PC-3 (cell line): ENCODE data around the gene CMTM1. TPM values are rescaled to one million over a fixed set of nuclear protein-coding genes. Genes with fewer than 3 reads are reported as not detected.

Experiments
- ATAC-seq: fragments of 200-7000 bp; cut with Tn5 transposase; 2 replicates; pipeline ENCODE4 v1.9.1; 2020; ENCODE audit warnings: mild to moderate bottlenecking, moderate library complexity
- BruUV-seq: library from RNA; stranded (reverse); fragments of 400-500 nt; replicated peaks from 2 replicates; lab custom pipeline; 2021; lab: Mats Ljungman, UMichigan
- CTCF ChIA-PET: fragments of 300-600 bp; sonication (Branson Sonifier 250); formaldehyde crosslinking; loops from one replicate; lab custom pipeline; 2022; ENCODE audit warnings: antibody characterized with exemption; lab: Charles Lee
- POLR2A ChIA-PET: fragments of 300-600 bp; sonication (Branson Sonifier 250); formaldehyde crosslinking; loops from one replicate; lab custom pipeline; 2022; ENCODE audit warnings: antibody characterized with exemption; ENCODE audit not compliant: unreplicated experiment; lab: Charles Lee
- DNase-seq: peaks from one replicate; pipeline ENCODE4 v3.0.0-alpha.2; 2015
- H2AFZ ChIP-seq: fragments of 300-600 bp; sonication (generic); 2 replicates; pipeline ENCODE4 v1.6.0; 2016; ENCODE audit warnings: antibody characterized with exemption, low read length
- H3F3A ChIP-seq: fragments of 300-600 bp; sonication (generic); one replicate; pipeline ENCODE4 v1.6.0; 2017; ENCODE audit warnings: antibody characterized with exemption, low read length, control low read depth, mild to moderate bottlenecking; ENCODE audit not compliant: unreplicated experiment
- H3K27ac ChIP-seq: fragments of 300-600 bp; sonication (generic); 2 replicates; pipeline ENCODE4 v1.5.1; 2016; ENCODE audit warnings: mild to moderate bottlenecking, low read length
- H3K27me3 ChIP-seq: fragments of 300-600 bp; sonication (generic); 2 replicates; pipeline ENCODE4 v1.6.1; 2016; ENCODE audit warnings: low read length, mixed read lengths
- H3K36me3 ChIP-seq: fragments of 300-600 bp; sonication (generic); 2 replicates; pipeline ENCODE4 v1.6.1; 2016; ENCODE audit warnings: low read depth, mixed run types, low read length, mixed read lengths
- H3K4me1 ChIP-seq: fragments of 300-600 bp; sonication (generic); 2 replicates; pipeline ENCODE4 v1.5.1; 2016; ENCODE audit warnings: low read length; ENCODE audit not compliant: insufficient read depth
- H3K4me2 ChIP-seq: fragments of 300-600 bp; sonication (generic); 2 replicates; pipeline ENCODE4 v1.6.0; 2016; ENCODE audit warnings: low read length
- H3K4me3 ChIP-seq: fragments of 300-600 bp; sonication (generic); 2 replicates; pipeline ENCODE4 v1.5.1; 2016; ENCODE audit warnings: mild to moderate bottlenecking, low read length, mixed read lengths
- H3K79me2 ChIP-seq: fragments of 300-600 bp; sonication (generic); 2 replicates; pipeline ENCODE4 v1.6.1; 2017; ENCODE audit warnings: low read length, mixed read lengths
- H3K9ac ChIP-seq: fragments of 300-600 bp; sonication (generic); 2 replicates; pipeline ENCODE4 v1.6.0; 2016; ENCODE audit warnings: mild to moderate bottlenecking, low read length
- H3K9me2 ChIP-seq: fragments of 300-600 bp; sonication (generic); replicated peaks from 2 replicates; pipeline ENCODE4 v1.6.1; 2016; ENCODE audit warnings: mixed run types, low read length, mixed read lengths
- H3K9me3 ChIP-seq: fragments of 300-600 bp; sonication (generic); 2 replicates; pipeline ENCODE4 v1.6.1; 2016; ENCODE audit warnings: low read length, mixed read lengths
- H4K20me1 ChIP-seq: fragments of 300-600 bp; sonication (generic); 2 replicates; pipeline ENCODE4 v1.6.1; 2016; ENCODE audit warnings: low read length, mixed read lengths
- EZH2 ChIP-seq: fragments of 300-600 bp; sonication (generic); IDR thresholded peaks from one replicate; pipeline ENCODE4 v1.6.1; 2017; ENCODE audit warnings: antibody characterized with exemption, mild to moderate bottlenecking, low read length; ENCODE audit not compliant: unreplicated experiment
- EZH2phosphoT487 ChIP-seq: fragments of 300-600 bp; sonication (generic); IDR thresholded peaks from 2 replicates; pipeline ENCODE4 v1.6.1; 2018; ENCODE audit warnings: mild to moderate bottlenecking, antibody characterized with exemption, low read length, borderline replicate concordance
- intact Hi-C: fragments of 100-400 bp; cut with micrococcal nuclease; formaldehyde crosslinking; loops from 2 replicates; pipeline ENCODE4 v1.9.0; 2023
- total RNA-seq: library from RNA; depleted of rRNA; stranded (reverse); fragments of >200 nt; gene quantifications from 2 replicates; pipeline ENCODE4 v1.2.3, GENCODE V29; 2014
- TF ChIP-seq, protein P1 (sequence below): fragments of 300-600 bp; sonication (generic); conservative IDR thresholded peaks from 2 replicates; pipeline ENCODE4 v1.5.1; 2017; ENCODE audit warnings: antibody characterized with exemption, low read depth, mild to moderate bottlenecking, low read length

CMTM1 gene
- total RNA-seq, 1 experiment from 2014 or later = 1.4 TPM

DNA sequence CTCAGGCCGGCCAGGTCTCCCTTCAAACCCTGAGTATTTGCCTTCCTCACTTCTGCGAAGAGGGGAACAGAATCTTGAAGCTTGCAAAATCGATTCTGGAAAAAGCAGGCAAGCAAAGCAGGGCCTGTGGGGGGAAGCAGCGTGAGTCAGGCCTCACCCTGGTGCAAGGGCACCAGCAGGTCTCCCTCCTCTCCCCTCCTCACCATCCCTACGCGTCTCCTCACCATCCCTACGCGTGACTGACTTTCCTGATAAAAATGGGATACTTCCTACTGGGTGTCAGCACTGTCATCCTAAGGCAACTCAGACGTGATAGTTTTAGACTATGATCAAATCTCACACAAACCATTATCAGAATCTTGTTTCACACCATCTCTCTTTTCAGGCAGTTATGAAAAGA, 50.4 kb downstream of the CMTM1 start:
- TF ChIP-seq EZH2phosphoT487 (no peak), EZH2 (no peak)
- TF ChIP-seq, protein P1, sequence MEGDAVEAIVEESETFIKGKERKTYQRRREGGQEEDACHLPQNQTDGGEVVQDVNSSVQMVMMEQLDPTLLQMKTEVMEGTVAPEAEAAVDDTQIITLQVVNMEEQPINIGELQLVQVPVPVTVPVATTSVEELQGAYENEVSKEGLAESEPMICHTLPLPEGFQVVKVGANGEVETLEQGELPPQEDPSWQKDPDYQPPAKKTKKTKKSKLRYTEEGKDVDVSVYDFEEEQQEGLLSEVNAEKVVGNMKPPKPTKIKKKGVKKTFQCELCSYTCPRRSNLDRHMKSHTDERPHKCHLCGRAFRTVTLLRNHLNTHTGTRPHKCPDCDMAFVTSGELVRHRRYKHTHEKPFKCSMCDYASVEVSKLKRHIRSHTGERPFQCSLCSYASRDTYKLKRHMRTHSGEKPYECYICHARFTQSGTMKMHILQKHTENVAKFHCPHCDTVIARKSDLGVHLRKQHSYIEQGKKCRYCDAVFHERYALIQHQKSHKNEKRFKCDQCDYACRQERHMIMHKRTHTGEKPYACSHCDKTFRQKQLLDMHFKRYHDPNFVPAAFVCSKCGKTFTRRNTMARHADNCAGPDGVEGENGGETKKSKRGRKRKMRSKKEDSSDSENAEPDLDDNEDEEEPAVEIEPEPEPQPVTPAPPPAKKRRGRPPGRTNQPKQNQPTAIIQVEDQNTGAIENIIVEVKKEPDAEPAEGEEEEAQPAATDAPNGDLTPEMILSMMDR = no peak
- Histone ChIP-seq H3K4me3 (no peak overlapping the region), H3K27ac (no peak overlapping the region), H3F3A (no peaks in the 10 kb centered on the region), H3K4me1 (peaks cover 26% of the 10 kb centered on the region), H2AFZ (no peak overlapping the region), H3K9me3 (no peaks in the 10 kb centered on the region), H3K27me3 (no peaks in the 10 kb centered on the region), H3K79me2 (no peaks in the 10 kb centered on the region), H3K36me3 (no peaks in the 10 kb centered on the region; the same call in 1 of the 2 replicates), H3K9ac (no peak overlapping the region), H4K20me1 (no peaks in the 10 kb centered on the region), H3K9me2 (no peaks in the 10 kb centered on the region), H3K4me2 (no peak overlapping the region)
- CTCF ChIA-PET = interaction anchor here (1.0 kb wide), 1 partner anchor 8 kb away, joined by 4 read pairs; no protein-coding TSS in a partner anchor
- no peak for DNase-seq
- no peak for ATAC-seq
- intact Hi-C loops = no loop called here
- POLR2A ChIA-PET = no interaction called here
- BruUV-seq = no TSS peak

DNA sequence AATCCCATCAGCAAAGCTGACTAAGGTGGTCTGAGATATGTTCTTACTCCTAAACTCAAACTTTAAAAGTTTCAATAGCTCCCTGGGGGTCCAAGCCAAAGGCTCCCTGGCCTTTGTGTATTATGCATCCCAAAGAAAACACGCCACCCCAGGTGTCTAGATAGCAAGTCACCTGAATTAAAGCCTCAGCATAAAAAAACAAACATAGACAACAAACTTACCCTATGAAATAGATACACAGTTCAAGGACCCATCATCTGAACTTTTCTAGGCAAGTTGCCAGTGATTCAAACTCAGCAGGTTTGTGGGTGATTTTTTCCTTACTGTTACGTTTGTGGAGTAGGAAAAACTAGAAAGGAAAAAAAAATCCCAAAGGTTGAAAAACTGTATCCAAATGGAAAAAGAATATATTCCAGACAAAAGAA, 50.8 kb downstream of the CMTM1 start:
- Histone ChIP-seq H3K4me3 (no peak overlapping the region), H4K20me1 (no peaks in the 10 kb centered on the region), H3K9me3 (no peaks in the 10 kb centered on the region), H3K36me3 (no peaks in the 10 kb centered on the region; the same call in 1 of the 2 replicates), H3K79me2 (no peaks in the 10 kb centered on the region), H3K27me3 (no peaks in the 10 kb centered on the region), H3K27ac (no peak overlapping the region), H3K9me2 (no peaks in the 10 kb centered on the region), H3K9ac (no peak overlapping the region), H3F3A (no peaks in the 10 kb centered on the region), H3K4me1 (peaks cover 26% of the 10 kb centered on the region), H2AFZ (no peak overlapping the region), H3K4me2 (no peak overlapping the region)
- TF ChIP-seq EZH2 = no peak
- TF ChIP-seq, protein P1 = no peak
- TF ChIP-seq EZH2phosphoT487 = no peak
- intact Hi-C loops = no loop called here
- ATAC-seq (no peak), DNase-seq (no peak)
- CTCF ChIA-PET = interaction anchor here (1.0 kb wide), 1 partner anchor 8 kb away, joined by 4 read pairs; no protein-coding TSS in a partner anchor
- POLR2A ChIA-PET = no interaction called here
- BruUV-seq = no TSS peak

DNA sequence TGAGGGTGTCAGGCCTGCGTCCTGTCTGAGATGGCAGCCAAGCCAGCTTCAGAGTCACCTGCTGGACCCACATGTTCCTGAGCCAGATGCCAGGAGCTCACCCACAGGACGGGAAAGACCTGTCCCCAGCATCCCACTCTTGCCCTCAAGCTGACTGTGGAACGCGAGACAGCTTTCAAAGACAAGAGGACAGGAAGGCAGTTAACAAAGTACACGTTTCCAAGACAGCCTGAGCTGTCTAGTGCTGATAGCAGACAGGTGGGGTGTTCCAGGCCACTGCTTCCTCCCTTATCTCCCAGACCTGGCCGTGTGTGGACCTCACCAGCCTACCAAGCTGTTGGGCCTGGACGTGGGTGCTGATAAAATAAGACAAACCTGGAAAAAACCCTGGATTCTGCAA, 51.5 kb downstream of the CMTM1 start:
- Histone ChIP-seq H3K79me2 (no peaks in the 10 kb centered on the region), H3K36me3 (no peaks in the 10 kb centered on the region; the same call in 1 of the 2 replicates), H3K27ac (peak overlapping the region; percentile 51; the same call in 1 of the 2 replicates), H3K4me1 (peaks cover 26% of the 10 kb centered on the region), H3K9me3 (no peaks in the 10 kb centered on the region), H3K4me3 (no peak overlapping the region), H3K4me2 (no peak overlapping the region), H4K20me1 (no peaks in the 10 kb centered on the region), H2AFZ (no peak overlapping the region), H3K27me3 (no peaks in the 10 kb centered on the region), H3F3A (no peaks in the 10 kb centered on the region), H3K9me2 (no peaks in the 10 kb centered on the region), H3K9ac (no peak overlapping the region)
- ChIA-PET CTCF (no interaction called here), POLR2A (interaction anchor here (0.6 kb wide), 1 partner anchor 556 kb away, joined by 4 read pairs; no protein-coding TSS in a partner anchor)
- no peak for TF ChIP-seq EZH2
- TF ChIP-seq, protein P1 = no peak
- TF ChIP-seq EZH2phosphoT487 = no peak
- no TSS peak for BruUV-seq
- no peak for DNase-seq
- intact Hi-C loops = no loop called here
- ATAC-seq = no peak
